Skeletal muscle satellite cell (primary cell): ENCODE results near the gene JAK1.

Experiments used
- H3K27me3 ChIP-seq: 2 replicates; pipeline ENCODE4 v1.7.0; 2013; ENCODE audit warnings: low read length; ENCODE audit not compliant: control insufficient read depth, insufficient read depth
- H3K36me3 ChIP-seq: 2 replicates; pipeline ENCODE4 v1.7.0; 2013; ENCODE audit warnings: mild to moderate bottlenecking, control low read depth, low read length; ENCODE audit not compliant: insufficient read depth
- H3K4me1 ChIP-seq: 2 replicates; pipeline ENCODE4 v1.7.0; 2013; ENCODE audit warnings: low read length; ENCODE audit not compliant: control insufficient read depth, insufficient read depth
- H3K4me2 ChIP-seq: 2 replicates; pipeline ENCODE4 v1.7.0; 2013; ENCODE audit warnings: mild to moderate bottlenecking, low read length
- H3K4me3 ChIP-seq: 2 replicates; pipeline ENCODE4 v1.7.0; 2013; ENCODE audit warnings: low read length
- H3K9ac ChIP-seq: 2 replicates; pipeline ENCODE4 v1.7.0; 2013; ENCODE audit warnings: mild to moderate bottlenecking, low read depth, low read length, moderate library complexity
- H3K9me3 ChIP-seq: replicated peaks from 2 replicates; pipeline ENCODE4 v1.7.0; 2013; ENCODE audit warnings: mild to moderate bottlenecking, control low read depth, low read length

JAK1 gene

DNA sequence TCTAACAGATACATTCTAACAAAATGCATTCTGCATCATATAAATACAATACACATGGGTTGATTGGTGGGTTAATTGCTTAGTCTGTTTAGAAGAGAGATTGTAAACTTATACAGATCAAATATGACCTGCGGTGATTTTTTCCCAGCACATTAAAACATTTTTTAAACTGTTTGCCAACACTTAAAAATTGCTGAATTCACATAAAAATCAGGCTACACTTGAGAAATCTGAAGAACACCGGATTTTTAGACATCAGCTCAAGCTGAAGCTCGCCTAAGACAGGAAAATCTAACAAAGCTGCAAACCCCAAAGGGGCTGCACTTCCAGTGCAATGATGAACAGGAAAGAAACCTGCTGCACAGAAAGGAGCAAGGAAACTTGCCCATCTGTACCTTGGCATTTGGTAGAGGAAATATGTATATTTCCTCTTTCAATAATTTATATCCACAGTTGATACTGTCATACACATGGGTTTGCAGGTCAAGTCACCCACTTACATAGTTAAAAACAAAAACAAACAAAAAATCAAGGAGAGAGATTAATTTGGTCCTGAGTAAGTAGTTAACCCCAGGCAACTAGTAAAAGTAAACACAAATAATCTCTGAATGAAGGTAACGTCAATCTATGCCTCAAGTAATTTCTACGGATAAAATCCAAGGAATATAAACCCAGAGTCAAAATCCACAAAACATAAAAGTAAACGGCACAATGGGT lies 30.4 kb upstream of the JAK1 start:
- Histone ChIP-seq H3K4me1 (peaks cover 5% of the 10 kb centered on the region), H3K4me2 (no peak overlapping the region), H3K27me3 (no peaks in the 10 kb centered on the region), H3K4me3 (no peak overlapping the region), H3K9me3 (no peaks in the 10 kb centered on the region), H3K9ac (no peak overlapping the region), H3K36me3 (no peaks in the 10 kb centered on the region)

DNA sequence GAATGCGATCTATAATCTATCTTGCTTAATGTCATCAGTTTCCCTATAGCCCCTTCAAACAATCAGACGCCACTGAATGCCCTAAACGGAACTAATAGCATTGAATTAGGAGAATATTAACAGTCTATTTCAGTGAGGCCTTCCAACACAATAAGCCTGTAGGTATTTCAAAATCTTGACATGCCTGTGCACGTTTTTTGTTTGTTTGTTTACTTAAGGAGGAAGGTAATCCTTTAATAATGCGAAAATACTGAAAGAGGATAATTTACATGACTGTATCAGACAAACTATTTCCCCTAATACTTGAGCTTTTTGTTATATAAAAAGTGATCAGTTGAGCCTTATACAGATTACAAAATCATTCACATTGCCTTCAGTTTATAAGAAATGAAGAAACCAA lies 29.0 kb upstream of the JAK1 start:
- no peaks in the 10 kb centered on the region for H3K36me3 ChIP-seq
- no peaks in the 10 kb centered on the region for H3K9me3 ChIP-seq
- H3K4me3 ChIP-seq, result no peak overlapping the region
- no peak overlapping the region for H3K9ac ChIP-seq
- H3K27me3 ChIP-seq, result no peaks in the 10 kb centered on the region
- no peak overlapping the region for H3K4me2 ChIP-seq
- H3K4me1 ChIP-seq, result no peaks in the 10 kb centered on the region

DNA sequence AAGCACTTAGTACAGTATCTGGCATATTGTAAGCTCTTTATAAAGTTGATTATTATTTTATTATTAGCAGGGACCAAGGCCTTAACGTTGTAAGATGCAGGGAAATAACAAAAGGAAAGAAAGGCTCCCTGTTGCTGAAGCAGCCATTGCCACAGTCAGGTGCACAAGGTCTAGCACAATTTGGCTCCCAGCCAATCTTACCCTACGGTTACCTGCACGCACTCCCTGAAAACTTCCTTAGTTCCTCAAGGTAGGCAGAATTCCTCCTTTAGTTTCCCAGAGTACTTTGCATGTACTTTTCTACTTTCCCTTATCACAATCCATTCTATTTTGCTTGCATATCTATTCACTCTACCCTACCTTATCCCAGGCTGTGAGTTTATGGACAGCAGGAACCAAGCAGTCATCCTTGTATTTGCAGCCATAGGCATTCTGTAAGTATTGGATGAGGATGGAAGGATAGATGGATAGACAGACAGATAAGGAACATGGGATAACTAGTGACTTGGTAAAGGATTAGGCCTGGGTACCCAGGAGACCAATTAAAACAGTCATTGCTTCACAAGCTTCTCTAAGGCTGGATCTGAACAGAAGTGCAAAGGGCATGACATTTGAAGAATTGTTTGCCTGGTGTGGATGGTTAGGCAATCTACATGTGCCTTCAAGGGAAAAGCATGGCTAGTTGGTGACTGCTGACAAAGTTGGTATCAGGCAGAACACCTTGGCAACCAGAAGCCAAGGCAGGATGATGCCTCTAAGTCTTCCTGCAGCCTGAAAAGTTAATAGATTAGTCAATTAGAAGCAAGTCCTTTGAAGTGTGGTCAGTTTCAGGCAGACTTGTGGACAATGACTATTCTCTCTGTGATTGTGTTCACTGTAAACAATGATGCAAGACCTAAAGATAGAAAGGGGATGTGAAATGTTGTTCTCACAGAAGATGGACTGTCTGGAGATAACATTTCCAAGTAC lies 20.8 kb upstream of the JAK1 start:
- no peak overlapping the region for H3K4me2 ChIP-seq
- no peaks in the 10 kb centered on the region for H3K4me1 ChIP-seq
- H3K4me3 ChIP-seq, result no peak overlapping the region
- H3K9me3 ChIP-seq, result no peaks in the 10 kb centered on the region
- H3K9ac ChIP-seq, result no peak overlapping the region
- no peaks in the 10 kb centered on the region for H3K36me3 ChIP-seq
- no peaks in the 10 kb centered on the region for H3K27me3 ChIP-seq

DNA sequence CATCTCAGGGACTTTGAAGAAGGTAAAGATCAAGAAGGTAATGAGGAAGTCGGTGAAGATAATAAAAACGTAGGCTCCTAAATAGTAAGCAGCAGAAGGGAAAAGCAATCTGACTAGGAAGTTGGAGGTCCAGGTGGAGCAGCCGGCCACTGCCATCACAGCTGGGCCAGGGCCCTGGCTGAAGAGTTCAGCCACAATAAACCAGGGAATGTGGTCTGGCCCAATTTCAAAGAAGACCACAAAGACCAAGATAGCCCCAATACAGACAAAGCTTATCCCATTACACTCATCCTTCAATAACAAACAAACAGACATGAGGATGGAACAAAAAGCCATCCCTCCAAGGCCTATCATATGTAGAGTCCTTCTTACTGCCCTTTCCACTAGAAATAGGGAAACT lies 18.4 kb upstream of the JAK1 start:
- no peaks in the 10 kb centered on the region for H3K27me3 ChIP-seq
- H3K9ac ChIP-seq, result no peak overlapping the region
- no peak overlapping the region for H3K4me3 ChIP-seq
- H3K9me3 ChIP-seq, result no peaks in the 10 kb centered on the region
- H3K4me1 ChIP-seq, result no peaks in the 10 kb centered on the region
- H3K4me2 ChIP-seq, result no peak overlapping the region
- H3K36me3 ChIP-seq, result no peaks in the 10 kb centered on the region

GRCh38 chr1:64984106-64984505 lies 17.8 kb upstream of the JAK1 start:
- Histone ChIP-seq H3K9me3 (no peaks in the 10 kb centered on the region), H3K4me3 (no peak overlapping the region), H3K36me3 (no peaks in the 10 kb centered on the region), H3K4me2 (no peak overlapping the region), H3K9ac (no peak overlapping the region), H3K4me1 (no peaks in the 10 kb centered on the region), H3K27me3 (no peaks in the 10 kb centered on the region)

DNA sequence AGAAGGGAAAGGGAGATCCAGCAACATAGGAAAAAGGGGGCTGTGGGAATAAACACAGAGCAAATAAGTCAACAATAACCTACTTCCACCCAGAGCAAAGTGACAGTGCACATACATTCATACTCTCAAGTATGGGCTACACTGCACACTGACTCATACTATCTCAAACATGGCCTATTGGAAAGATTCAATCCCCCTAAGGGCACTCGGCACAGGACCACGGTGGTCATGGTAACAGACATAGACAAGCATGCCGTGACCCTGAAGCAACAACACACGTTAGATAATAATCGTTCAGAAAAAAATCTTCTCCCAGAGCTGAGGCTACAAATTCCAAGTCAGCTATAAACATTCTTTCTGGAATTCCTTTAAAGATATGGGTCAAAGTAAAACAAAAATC lies 16.8 kb upstream of the JAK1 start:
- Histone ChIP-seq H3K4me3 (no peak overlapping the region), H3K4me1 (no peaks in the 10 kb centered on the region), H3K4me2 (no peak overlapping the region), H3K36me3 (no peaks in the 10 kb centered on the region), H3K9me3 (no peaks in the 10 kb centered on the region), H3K9ac (no peak overlapping the region), H3K27me3 (no peaks in the 10 kb centered on the region)

DNA sequence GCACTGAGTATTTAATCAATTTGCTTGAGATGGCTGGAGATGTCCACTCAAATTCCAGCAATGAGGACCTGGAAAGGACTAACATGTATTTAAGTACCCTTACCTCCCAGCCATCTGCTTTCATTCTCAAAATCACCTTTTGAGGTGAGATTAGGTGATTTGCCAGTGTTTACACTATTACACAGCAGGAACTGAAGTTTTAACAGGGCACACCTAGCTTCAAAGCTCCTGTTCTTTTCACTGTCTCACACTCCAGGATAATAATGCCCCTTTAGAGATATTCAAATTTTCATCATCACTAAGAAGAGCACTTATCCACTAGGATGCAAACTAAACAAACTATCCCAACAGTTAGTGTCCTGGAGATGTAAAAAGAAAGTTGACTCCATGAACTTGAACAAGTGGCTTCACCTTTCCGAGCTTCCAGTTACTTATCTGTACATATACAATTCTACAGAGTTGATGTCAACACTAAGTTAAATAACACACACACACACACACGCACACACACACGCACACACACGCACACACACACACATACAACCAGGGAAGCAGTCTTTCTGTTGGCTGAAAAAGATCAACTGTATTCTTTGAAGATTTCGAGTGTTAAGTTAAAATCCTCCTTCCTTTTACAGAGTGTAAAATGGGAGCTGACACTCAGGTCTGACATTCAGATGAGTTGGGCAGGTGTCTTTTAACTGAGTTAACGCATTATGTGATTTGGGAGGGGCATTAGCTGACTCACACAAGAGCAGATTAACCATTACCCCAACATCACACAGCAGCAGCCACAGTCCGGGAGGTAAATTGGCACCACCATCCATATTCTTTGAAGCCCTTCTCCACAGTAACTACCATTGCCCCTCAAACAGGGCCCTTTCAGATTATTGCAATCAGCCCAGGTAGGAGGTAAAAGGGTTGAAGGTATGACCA lies 15.5 kb upstream of the JAK1 start:
- no peak overlapping the region for H3K4me3 ChIP-seq
- no peaks in the 10 kb centered on the region for H3K36me3 ChIP-seq
- H3K9ac ChIP-seq, result no peak overlapping the region
- H3K27me3 ChIP-seq, result no peaks in the 10 kb centered on the region
- H3K4me1 ChIP-seq, result no peaks in the 10 kb centered on the region
- no peak overlapping the region for H3K4me2 ChIP-seq
- no peaks in the 10 kb centered on the region for H3K9me3 ChIP-seq

DNA sequence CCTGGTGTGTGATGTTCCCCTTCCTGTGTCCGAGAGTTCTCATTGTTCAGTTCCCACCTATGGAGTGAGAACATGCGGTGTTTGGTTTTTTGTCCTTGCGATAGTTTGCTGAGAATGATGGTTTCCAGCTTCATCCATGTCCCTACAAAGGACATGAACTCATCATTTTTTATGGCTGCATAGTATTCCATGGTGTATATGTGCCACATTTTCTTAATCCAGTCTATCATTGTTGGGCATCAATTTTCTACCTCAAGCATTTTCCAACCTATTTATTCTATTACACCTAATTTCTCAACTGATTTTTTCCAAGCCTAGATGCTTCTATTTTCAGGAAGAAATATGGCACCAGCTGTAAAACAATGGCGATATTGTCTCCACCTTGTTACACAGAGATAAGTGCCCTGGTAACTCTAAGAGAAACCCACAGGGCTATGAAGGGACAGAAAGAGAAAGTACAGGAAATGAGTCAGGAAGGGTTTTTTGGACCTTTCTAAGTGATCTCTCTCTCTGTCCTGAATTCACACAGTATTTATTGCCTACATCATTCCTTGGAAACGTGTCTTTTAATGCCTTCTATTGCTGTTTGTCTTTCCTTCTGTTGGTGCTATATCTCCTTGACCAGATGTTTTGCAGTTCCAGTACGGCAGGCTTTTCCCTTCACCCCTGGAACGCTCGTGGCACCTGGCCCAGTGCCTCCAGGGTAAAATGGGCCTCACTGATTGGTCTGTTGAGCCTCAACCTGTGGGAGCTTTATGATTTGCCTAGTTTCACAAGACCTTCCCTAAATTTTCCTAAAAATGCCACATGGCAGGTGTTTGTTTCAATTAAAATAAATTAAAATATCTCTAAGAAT lies 14.6 kb upstream of the JAK1 start:
- Histone ChIP-seq H3K4me2 (no peak overlapping the region), H3K36me3 (no peaks in the 10 kb centered on the region), H3K9ac (no peak overlapping the region), H3K9me3 (no peaks in the 10 kb centered on the region), H3K27me3 (no peaks in the 10 kb centered on the region), H3K4me1 (no peaks in the 10 kb centered on the region), H3K4me3 (no peak overlapping the region)

DNA sequence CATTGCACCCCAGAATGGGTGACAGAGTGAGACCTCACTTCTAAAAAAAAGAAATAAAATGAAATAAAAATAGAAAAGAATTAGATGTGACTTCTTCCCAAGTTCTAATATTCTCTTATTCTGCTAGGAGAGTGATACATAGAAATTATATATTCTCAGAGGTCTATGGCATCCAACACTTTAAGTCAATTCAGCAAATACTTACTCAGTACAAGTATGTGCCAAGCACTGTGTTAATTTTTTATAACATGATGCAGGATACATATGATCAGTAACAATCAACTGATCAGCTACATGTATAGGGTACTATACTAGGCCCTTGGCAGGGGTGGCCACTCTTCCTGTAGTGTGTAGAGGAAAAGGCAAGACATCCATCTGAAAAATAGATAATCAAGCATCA lies 13.0 kb upstream of the JAK1 start:
- Histone ChIP-seq H3K9me3 (no peaks in the 10 kb centered on the region), H3K9ac (no peak overlapping the region), H3K4me2 (no peak overlapping the region), H3K4me1 (no peaks in the 10 kb centered on the region), H3K4me3 (no peak overlapping the region), H3K36me3 (no peaks in the 10 kb centered on the region), H3K27me3 (no peaks in the 10 kb centered on the region)

DNA sequence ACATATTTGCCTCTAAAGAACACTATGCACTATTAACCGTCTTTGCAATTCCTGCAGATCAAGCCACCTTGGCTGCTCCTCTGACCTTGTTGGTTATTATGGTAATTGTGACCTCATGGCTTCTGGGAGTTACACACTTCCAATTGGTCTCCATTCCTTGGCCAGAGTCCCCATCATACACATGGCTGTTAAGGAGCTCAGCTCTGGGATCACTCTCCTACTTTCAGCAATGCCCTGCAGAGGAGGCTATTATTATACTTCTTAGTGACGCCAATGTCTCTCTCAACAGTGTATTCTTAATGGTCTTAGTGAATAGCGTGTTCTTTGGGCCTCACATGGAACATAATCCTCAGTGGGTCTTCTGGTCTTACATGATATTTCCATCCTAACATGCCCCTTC lies 10.0 kb upstream of the JAK1 start:
- Histone ChIP-seq H3K4me3 (no peak overlapping the region), H3K9me3 (no peaks in the 10 kb centered on the region), H3K4me1 (no peaks in the 10 kb centered on the region), H3K9ac (no peak overlapping the region), H3K4me2 (no peak overlapping the region), H3K27me3 (no peaks in the 10 kb centered on the region), H3K36me3 (no peaks in the 10 kb centered on the region)
